Endothelial cell of umbilical vein (primary cell): ENCODE data around the gene PROC. TPM values are rescaled to one million over a fixed set of nuclear protein-coding genes. Genes with fewer than 3 reads are reported as not detected.

Source experiments
- BruUV-seq: library from RNA; stranded (reverse); fragments of 400-500 nt; replicated peaks from 2 replicates; lab custom pipeline; 2021; lab: Mats Ljungman, UMichigan
- CTCF ChIA-PET: fragments of 300-600, 350-600 bp; sonication (Branson Sonifier 250); formaldehyde crosslinking; loops from one replicate; lab custom pipeline; 2021; ENCODE audit warnings: antibody characterized with exemption, inconsistent platforms; lab: Charles Lee
- POLR2A ChIA-PET: fragments of 300-600, 350-600 bp; sonication (Branson Sonifier 250); formaldehyde crosslinking; loops from one replicate; lab custom pipeline; 2021; ENCODE audit warnings: antibody characterized with exemption, inconsistent platforms; lab: Charles Lee
- DNase-seq: peaks from one replicate; pipeline ENCODE4 v3.0.0-alpha.2; 2011; ENCODE audit warnings: low read depth, low spot score
- FAIRE-seq: peaks from 2 replicates; lab custom pipeline; 2011; peaks lifted over from hg19 to GRCh38; lab: Jason Lieb, UNC
- H2AFZ ChIP-seq: 2 replicates; pipeline ENCODE4 v1.6.0; 2012; ENCODE audit warnings: low read depth, low read length, control low read depth, inconsistent platforms
- H3K27ac ChIP-seq: 2 replicates; pipeline ENCODE4 v1.5.1; 2011; ENCODE audit warnings: low read depth, mild to moderate bottlenecking, control low read depth, low read length, moderate library complexity; ENCODE audit not compliant: insufficient read depth
- H3K27me3 ChIP-seq, 2 experiments: 2 replicates each; pipeline versions ENCODE4 v1.6.0 to v1.6.1; 2011; ENCODE audit warnings: low read length in 2 of 2, mixed read lengths in 1 of 2; ENCODE audit not compliant: control insufficient read depth in 2 of 2, insufficient read depth in 2 of 2
- H3K36me3 ChIP-seq, 2 experiments: 2 replicates in 1 of 2; 3 replicates in 1 of 2; pipeline ENCODE4 v1.5.1; 2011; ENCODE audit warnings: low read length in 2 of 2, mild to moderate bottlenecking in 1 of 2, moderate library complexity in 1 of 2; ENCODE audit not compliant: control insufficient read depth in 2 of 2, insufficient read depth in 2 of 2; ENCODE audit errors: extremely low read depth in 1 of 2
- H3K4me1 ChIP-seq: 3 replicates; pipeline ENCODE4 v1.5.1; 2011; ENCODE audit warnings: mild to moderate bottlenecking, low read length; ENCODE audit not compliant: control insufficient read depth, insufficient read depth; ENCODE audit errors: extremely low read depth
- H3K4me2 ChIP-seq: 2 replicates; pipeline ENCODE4 v1.6.1; 2011; ENCODE audit warnings: low read length, control low read depth, mixed read lengths; ENCODE audit not compliant: insufficient read depth
- H3K4me3 ChIP-seq, 3 experiments: fragments of 200-600 bp in 1 of 3; sonication (generic), shearing (Covaris generic) in 1 of 3; replicated peaks in 1 of 3; 2 replicates each; pipeline ENCODE4 v1.5.1; 2011 to 2016; ENCODE audit warnings: control low read depth in 3 of 3, low read length in 3 of 3, mild to moderate bottlenecking in 2 of 3, inconsistent platforms in 1 of 3, low read depth in 1 of 3, moderate library complexity in 1 of 3; ENCODE audit not compliant: insufficient read depth in 1 of 3
- H3K79me2 ChIP-seq: 2 replicates; pipeline ENCODE4 v1.6.0; 2012; ENCODE audit warnings: low read length, inconsistent platforms; ENCODE audit not compliant: control insufficient read depth, insufficient read depth
- H3K9ac ChIP-seq: replicated peaks from 2 replicates; pipeline ENCODE3; 2011; ENCODE audit warnings: low read length, control low read depth; ENCODE audit not compliant: insufficient read depth; ENCODE audit errors: extremely low read depth
- H3K9me1 ChIP-seq: replicated peaks from 3 replicates; pipeline ENCODE4 v1.6.0; 2011; ENCODE audit warnings: mild to moderate bottlenecking, low read length; ENCODE audit not compliant: control insufficient read depth, insufficient read depth; ENCODE audit errors: extremely low read depth
- H3K9me3 ChIP-seq: replicated peaks from 2 replicates; pipeline ENCODE4 v1.5.1; 2012; ENCODE audit warnings: low read length, inconsistent platforms; ENCODE audit not compliant: control insufficient read depth, insufficient read depth
- H4K20me1 ChIP-seq: replicated peaks from 2 replicates; pipeline ENCODE3; 2011; ENCODE audit warnings: mild to moderate bottlenecking, low read length; ENCODE audit not compliant: control insufficient read depth, insufficient read depth; ENCODE audit errors: extremely low read depth
- EZH2 ChIP-seq: IDR thresholded peaks from 2 replicates; pipeline ENCODE4 v1.6.1; 2012; ENCODE audit warnings: borderline replicate concordance, low read depth, mild to moderate bottlenecking, moderate library complexity, low read length, inconsistent platforms; ENCODE audit not compliant: severe bottlenecking
- FOS ChIP-seq: IDR thresholded peaks from 2 replicates; pipeline ENCODE4 v1.6.1; 2011; ENCODE audit warnings: mild to moderate bottlenecking, low read length, moderate library complexity, borderline replicate concordance; ENCODE audit not compliant: insufficient read depth
- GATA2 ChIP-seq: IDR thresholded peaks from 2 replicates; pipeline ENCODE4 v1.7.0; 2011; ENCODE audit warnings: low read depth, mild to moderate bottlenecking, moderate library complexity, mixed read lengths, low read length; ENCODE audit not compliant: insufficient read length, insufficient read depth
- JUN ChIP-seq: IDR thresholded peaks from 2 replicates; pipeline ENCODE4 v1.6.1; 2011; ENCODE audit warnings: borderline replicate concordance, low read depth; ENCODE audit not compliant: insufficient read length, insufficient read depth
- MYC ChIP-seq: IDR thresholded peaks from one replicate; pipeline ENCODE4 v1.6.1; 2011; ENCODE audit warnings: mild to moderate bottlenecking, low read depth, low read length
- POLR2A ChIP-seq: IDR thresholded peaks from 2 replicates; pipeline ENCODE4 v1.6.1; 2012; ENCODE audit warnings: low read depth, mild to moderate bottlenecking, control low read depth, low read length
- POLR2AphosphoS5 ChIP-seq: IDR thresholded peaks from 2 replicates; pipeline ENCODE4 v1.6.1; 2012; ENCODE audit warnings: low read depth, mild to moderate bottlenecking, control low read depth, low read length, moderate library complexity; ENCODE audit not compliant: insufficient read depth
- dilution Hi-C: fragments of 300-500 bp; cut with MboI; formaldehyde crosslinking; loops from one replicate; pipeline ENCODE4 v1.15.0; 2019; ENCODE audit warnings: low sequenced_read_pairs; ENCODE audit not compliant: extremely low pct_ligation_motif_present
- intact Hi-C: fragments of 100-400 bp; cut with micrococcal nuclease; formaldehyde crosslinking; loops from one replicate; pipeline ENCODE4 v1.10.0; 2022
- polyA plus RNA-seq, 4 experiments: library from polyadenylated mRNA; depleted of rRNA in 3 of 4; stranded (reverse) in 3 of 4; unstranded in 1 of 4; fragments of >200 nt; gene quantifications; 2 replicates each; pipeline versions ENCODE4 v1.2.1 to v1.2.3, GENCODE V29; 2011 to 2012; ENCODE audit warnings: missing spikeins in 1 of 4
- total RNA-seq: library from RNA; stranded (reverse); gene quantifications from 2 replicates; pipeline ENCODE4 v1.2.3, GENCODE V29; 2021
- TF ChIP-seq, protein P1 (sequence below): IDR thresholded peaks from 2 replicates; pipeline ENCODE4 v1.6.1; 2011; ENCODE audit not compliant: insufficient read depth, insufficient read length
- TF ChIP-seq, protein P2 (sequence below), 2 donors: IDR thresholded peaks; 1 replicate in 1 of 2; 2 replicates in 1 of 2; pipeline ENCODE4 v1.5.1; 2011; ENCODE audit warnings: low read length in 2 of 2, mild to moderate bottlenecking in 2 of 2, moderate library complexity in 2 of 2, control low read depth in 1 of 2, inconsistent platforms in 1 of 2, low read depth in 1 of 2; ENCODE audit not compliant: insufficient read depth in 1 of 2; ENCODE audit errors: extremely low read depth in 1 of 2

PROC gene
- total and polyA plus RNA-seq, 2 donors (not counting 3 experiments of a cell fraction or from before 2014, with no cell fraction given) = not detected

DNA sequence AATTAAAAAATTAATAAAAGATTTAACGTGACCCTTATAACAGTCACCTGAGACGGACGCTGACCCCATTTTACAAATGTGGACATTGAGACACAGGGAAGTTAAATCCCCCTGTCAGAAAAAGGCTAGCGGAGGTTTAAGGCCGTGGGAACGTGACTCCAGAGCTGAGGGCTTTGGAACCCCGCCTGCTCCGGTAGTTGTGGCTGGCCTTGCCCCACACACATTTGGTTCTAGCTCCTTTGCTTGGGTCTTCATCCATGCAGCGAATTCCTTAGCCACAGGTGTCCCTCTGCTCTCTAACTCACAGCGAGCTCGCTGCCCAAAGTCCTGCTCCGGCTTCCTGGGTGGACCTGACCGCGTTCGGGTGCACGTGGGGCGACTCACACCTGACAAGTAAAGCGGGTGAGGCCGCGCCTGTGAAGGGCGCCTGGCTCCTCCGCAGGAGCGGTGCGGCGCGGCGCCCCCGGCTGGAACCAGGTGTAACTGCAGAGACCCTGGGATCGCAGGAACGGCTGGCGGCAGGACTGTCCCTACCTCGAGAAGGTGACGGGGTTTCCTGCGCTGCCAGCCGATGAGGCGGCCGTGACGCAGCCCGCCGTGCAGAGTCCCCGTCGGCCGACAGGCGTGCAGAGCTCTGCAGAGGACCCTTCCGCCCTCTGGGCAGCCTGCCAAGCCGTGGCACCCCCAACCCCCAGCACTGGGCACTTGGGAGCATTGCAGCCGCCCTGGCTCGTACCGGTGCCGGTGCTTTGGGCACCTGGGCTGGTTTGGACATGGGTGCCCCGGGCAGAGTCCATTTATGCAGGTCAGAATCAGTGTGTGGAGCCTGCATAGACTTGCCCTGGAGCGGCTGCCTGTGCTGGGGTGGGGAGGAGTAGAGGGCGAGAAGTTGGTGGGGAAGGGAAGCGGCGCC lies 2.4 kb upstream of the PROC start:
- H3K4me2 ChIP-seq = peak overlapping the region; percentile 50
- H3K9me1 ChIP-seq = no peaks in the 10 kb centered on the region
- no peaks in the 10 kb centered on the region for H3K9me3 ChIP-seq
- peak overlapping the region in 2 of 3 experiments; percentile 26 to 31 for H3K4me3 ChIP-seq
- H2AFZ ChIP-seq = peak overlapping the region; percentile 89
- peaks cover 35% of the 10 kb centered on the region for H3K4me1 ChIP-seq
- dilution Hi-C loops = no loop called here
- FAIRE-seq (peak; percentile 70), DNase-seq (peak; percentile 58)
- H3K36me3 ChIP-seq = no peaks in the 10 kb centered on the region
- H4K20me1 ChIP-seq = no peaks in the 10 kb centered on the region
- CTCF ChIA-PET = interaction anchor here (0.5 to 4.6 kb wide), 17 partner anchors 9 to 91 kb away, joined by 3 to 15 read pairs (median 4); no protein-coding TSS in a partner anchor
- no peaks in the 10 kb centered on the region for H3K79me2 ChIP-seq
- no peak overlapping the region for H3K27ac ChIP-seq
- TF ChIP-seq, protein P1, sequence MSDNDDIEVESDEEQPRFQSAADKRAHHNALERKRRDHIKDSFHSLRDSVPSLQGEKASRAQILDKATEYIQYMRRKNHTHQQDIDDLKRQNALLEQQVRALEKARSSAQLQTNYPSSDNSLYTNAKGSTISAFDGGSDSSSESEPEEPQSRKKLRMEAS = peak; percentile 5
- no peak for TF ChIP-seq POLR2A
- no peak for TF ChIP-seq MYC
- TF ChIP-seq POLR2AphosphoS5 = no peak
- TF ChIP-seq JUN = no peak
- TF ChIP-seq FOS = no peak
- TF ChIP-seq GATA2 = no peak
- no peak for TF ChIP-seq EZH2
- TF ChIP-seq, protein P2, sequence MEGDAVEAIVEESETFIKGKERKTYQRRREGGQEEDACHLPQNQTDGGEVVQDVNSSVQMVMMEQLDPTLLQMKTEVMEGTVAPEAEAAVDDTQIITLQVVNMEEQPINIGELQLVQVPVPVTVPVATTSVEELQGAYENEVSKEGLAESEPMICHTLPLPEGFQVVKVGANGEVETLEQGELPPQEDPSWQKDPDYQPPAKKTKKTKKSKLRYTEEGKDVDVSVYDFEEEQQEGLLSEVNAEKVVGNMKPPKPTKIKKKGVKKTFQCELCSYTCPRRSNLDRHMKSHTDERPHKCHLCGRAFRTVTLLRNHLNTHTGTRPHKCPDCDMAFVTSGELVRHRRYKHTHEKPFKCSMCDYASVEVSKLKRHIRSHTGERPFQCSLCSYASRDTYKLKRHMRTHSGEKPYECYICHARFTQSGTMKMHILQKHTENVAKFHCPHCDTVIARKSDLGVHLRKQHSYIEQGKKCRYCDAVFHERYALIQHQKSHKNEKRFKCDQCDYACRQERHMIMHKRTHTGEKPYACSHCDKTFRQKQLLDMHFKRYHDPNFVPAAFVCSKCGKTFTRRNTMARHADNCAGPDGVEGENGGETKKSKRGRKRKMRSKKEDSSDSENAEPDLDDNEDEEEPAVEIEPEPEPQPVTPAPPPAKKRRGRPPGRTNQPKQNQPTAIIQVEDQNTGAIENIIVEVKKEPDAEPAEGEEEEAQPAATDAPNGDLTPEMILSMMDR (IDR thresholded peaks at IDR 0.05; ENCODE audit: extremely low read depth in 1 of 2, insufficient read depth in 1 of 2, low read depth in 1 of 2, low read length in 2 of 2) = peak; percentile 57 to 84
- POLR2A ChIA-PET = no interaction called here
- intact Hi-C loops = loop anchor here (1.0 to 5.0 kb wide), 2 partner anchors 61 to 79 kb away; no protein-coding TSS in a partner anchor
- H3K27me3 ChIP-seq = peaks cover 0 to 2% of the 10 kb centered on the region in 2 experiments
- no TSS peak for BruUV-seq
- H3K9ac ChIP-seq = no peak overlapping the region
